Hippocampal formation (tissue), 2 donors: ENCODE measurements around the gene PRKAR1A.
A peak's percentile ranks its signal among the peaks of the same experiment; 100 is the strongest.
"Not testable (repeated sequence)": the region's sequence is repeated elsewhere in the genome, so short reads cannot be mapped to it uniquely, and the experiment has no call there.

Experiments
- DNase-seq, 2 donors: peaks; one replicate each; lab custom pipeline; 2025; lab: John Stamatoyannopoulos, UW

Gene PRKAR1A

DNA sequence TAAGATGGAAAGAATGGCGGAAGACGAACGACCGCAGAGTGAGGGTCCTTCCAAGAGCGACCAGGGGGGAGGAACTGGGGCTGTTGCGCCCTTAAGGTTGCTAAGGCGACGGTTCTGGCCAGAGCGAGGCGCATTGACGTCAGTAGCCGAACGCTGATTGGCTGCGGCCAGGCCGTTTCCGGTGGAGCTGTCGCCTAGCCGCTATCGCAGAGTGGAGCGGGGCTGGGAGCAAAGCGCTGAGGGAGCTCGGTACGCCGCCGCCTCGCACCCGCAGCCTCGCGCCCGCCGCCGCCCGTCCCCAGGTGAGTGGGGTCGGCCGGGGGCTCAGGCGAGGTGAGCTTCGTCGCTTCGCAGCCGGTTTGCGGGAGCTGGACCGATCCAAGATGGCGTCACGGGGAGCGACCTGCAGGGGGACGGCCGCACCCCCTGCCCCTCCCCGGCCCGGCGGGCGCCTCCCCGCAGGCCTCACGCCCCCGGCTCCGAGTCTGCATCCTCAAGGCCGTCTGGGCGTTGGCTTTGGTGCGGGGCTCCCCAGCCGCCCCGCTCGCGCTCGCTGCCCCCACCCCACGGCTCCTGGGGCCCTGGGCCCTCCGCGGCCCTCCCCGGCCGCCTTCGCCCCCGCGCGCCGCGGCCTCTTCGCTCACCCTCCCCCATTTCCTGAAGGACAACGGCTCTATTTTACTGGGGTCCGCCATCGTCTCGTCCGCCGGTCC lies at the start of gene PRKAR1A:
Gene PRKAR1A, plus strand, starts transcription at position 184 of the 713 bp plus-strand sequence. CDS start 2,970 bp downstream, outside the sequence.
- DNase-seq, result peak; percentile 95 to 97

DNA sequence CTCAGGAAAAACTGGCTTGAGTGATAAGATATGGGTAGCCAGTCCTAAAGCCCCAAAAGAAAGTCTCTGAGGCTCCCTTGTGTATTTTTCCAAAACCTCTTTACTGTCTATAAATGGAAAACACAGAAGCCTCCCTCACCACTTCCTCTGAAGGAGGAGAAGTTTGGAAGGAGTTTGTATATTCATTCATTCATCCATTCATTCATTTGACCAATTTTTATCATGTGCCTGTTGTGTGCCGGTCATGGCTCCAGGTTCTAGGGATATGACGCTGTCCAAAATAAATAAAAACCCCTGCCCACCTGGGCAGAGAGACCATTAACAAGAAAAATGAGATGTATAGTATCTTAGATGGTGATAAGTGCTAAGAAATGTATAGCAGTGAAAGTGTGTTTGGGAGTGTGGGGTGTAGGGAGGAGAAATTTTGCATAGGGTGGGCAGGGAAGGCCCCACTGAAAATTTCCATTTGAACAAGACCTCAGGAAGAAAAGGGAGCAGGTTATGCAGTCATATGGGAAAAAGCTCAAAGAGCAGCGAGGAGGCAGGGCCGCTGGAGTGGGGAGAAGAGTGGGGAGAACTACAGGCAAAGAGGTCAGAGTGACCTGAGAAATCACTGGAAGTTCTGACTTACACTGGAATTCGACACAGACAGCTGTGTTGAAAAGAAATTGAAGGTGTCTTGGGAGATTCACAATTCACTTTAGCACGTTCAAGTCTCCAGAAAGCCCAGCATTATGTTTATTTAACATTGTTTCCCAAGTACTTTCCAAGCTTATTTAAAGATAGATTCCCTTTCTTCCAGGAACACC lies 48.8 kb upstream of the PRKAR1A start:
- DNase-seq, result no peak

DNA sequence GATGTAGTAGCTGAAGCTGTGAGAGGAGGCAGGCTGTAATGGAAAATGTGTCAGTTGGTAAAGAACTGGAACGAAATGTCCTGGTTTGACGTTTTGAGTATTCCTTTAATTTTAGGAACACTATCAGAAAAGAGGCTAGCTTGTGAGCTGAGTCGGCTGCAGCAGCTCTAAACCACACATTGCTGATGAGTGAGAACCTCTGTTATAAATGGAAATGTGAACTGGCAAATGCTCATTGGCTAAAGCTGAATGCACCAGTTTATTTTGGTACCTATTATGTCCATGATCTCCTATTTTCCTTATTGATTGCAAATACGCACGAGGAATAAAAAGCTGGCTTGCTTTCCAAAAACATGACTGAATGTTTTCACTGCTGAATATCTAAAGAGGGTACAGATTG lies 43.9 kb upstream of the PRKAR1A start:
- DNase-seq, result no peak

DNA sequence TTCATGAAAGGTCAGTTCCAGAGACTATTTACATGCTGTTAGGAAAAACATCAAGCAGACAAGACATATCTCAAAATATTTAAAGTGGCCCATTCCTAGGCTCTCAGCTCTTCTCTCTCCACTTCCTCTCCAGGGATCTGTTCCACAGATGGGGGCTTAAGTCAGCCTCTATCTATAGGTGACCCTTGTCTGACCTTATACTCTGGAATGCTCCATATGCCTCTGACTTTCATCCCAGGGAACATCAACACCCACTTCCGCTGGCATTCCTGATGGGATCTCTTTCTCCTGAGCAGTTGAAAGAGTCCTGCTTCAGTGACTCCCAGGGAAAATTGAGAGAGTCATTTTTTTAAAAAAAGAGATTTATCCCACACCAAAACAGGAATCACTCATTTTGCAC lies 43.4 kb upstream of the PRKAR1A start:
- DNase-seq, result no peak

DNA sequence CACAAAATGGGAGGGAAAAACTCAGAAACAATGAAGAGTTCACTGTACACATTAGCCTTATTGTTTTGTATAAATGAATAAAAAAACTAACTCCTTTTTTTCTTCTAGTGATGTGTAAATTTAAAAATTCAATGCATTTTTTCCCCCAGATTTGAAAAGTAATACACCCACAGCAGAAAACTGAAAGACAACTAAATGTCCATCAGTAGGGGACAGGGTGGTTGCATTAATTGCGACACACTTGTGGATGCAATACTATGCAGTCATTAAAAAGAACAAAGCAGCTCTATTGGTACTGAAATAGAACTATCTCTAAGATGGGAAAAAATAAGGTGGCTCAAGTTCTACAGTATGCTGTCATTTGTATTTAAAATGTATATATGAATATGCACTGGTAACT lies 41.3 kb upstream of the PRKAR1A start:
- DNase-seq, result no peak

DNA sequence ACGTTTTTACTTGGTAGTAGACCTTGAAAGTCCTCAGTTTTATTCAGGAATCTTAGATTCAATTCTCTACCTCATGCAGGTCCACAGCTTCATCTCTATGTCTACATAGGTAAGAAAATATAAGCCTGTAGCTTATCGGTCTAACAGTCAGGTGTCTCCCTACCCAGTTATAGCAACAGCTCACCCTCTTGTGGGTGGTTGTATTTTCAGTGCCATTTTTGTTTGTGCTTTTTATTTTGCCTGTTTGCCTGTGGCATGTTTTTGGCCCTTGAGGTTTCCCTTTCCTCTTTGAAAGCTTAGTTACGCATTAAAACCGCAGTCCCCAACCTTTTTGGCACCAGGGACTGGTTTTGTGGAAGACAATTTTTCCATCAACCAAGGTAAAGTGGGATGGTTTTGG lies 31.3 kb upstream of the PRKAR1A start:
- no peak for DNase-seq

DNA sequence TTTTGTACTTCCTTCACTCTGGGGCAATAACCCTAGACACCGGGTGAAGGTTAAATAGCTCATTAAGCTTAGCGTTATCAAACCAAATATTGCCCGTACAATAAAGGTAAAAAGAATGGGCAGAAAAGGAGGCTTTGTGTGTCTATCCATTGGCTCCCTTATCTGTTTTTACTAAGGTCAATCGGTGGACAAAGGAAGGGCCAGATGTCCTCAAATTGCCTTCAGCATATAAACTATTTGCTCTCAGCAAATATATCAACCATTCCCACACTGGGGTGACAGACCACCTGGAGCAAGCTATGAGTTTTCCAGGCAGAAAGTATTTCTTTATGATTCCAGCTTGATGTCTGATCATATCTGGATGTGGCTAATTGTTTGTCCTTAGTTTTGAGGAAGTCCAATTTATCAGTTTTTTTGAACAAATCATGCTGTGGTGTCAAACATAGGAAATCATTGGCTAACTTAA lies 29.6 kb upstream of the PRKAR1A start:
- DNase-seq, result no peak

DNA sequence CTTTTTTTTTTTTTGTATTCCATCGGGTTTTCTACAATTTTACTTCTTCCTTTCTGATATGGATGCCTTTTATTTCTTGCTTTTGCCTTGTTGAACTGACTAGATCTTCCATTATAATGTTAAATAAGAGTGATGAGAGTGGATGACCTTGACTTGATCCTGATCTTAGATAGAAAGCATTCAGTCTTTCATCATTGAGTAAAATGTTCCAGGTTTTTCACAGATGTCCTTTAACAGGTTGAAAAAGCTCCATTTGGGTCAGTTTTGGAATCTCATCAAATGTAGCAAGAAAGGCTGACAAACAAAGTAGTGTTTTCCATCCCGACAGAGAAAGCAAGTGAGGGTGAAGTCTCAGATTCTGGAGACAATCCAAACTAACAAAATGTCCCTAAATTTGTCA lies 27.8 kb upstream of the PRKAR1A start:
- DNase-seq, result no peak

DNA sequence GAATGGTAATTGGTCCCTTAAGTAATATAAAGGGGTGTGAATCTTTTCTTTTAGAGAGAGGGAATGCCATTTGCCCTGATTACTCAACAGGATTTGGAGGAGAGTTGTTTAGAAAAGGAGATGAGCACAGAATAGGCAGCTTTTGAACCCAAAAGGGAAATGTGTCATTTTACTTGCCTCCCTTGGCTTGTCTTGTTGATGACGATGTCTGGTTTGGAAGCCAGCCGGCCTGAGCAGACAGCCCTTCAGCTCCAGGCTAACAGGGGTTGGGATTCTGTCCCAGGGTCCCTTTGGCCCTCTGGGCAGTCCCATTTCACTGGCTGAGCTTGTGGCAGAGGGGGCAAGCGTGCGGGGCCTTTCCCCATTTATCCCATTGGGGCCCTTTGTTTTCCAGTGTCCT lies 22.3 kb upstream of the PRKAR1A start:
- no peak for DNase-seq

DNA sequence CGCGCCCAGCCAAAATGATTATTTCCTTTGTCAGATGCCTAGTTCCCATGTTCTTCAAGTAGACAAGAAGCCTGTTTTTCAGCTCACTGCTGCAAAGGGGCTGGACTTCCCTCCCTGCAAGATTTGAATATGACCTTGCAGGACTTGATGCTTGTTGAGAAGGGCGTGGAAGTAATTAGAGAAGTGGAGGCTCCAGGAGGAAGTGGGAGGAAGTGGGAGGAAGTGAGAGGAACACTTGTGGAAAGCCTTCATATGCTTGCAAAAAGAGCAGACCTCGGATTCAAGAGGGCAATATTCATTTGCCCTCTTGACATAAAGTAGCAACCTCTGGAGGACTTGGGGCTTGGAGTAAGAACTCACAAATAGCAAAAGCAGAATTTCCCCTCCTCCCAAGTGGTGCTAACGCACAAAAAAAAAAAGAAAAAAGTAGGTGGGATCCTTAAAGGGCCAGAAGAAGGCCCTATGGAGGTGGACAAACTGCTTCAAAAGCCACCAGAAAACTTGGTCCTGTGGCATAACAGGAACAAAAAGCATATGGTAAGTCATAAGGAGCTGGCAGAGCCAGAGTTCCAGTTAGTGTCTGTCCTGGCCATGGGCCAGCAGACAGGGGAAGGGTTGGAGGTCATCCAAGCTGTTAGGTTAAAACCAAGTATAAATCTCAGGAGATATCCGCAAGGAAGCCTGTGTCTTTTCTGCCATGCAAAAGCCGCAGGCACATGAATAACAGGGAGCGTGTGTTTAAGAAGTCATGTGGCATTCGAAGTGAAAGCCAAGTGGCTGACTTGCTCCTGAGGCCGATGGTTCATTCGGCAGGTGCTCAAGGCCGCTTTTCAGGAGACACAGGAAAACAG lies 20.6 kb upstream of the PRKAR1A start:
- DNase-seq, result peak in 1 of 2 donors; percentile 18

DNA sequence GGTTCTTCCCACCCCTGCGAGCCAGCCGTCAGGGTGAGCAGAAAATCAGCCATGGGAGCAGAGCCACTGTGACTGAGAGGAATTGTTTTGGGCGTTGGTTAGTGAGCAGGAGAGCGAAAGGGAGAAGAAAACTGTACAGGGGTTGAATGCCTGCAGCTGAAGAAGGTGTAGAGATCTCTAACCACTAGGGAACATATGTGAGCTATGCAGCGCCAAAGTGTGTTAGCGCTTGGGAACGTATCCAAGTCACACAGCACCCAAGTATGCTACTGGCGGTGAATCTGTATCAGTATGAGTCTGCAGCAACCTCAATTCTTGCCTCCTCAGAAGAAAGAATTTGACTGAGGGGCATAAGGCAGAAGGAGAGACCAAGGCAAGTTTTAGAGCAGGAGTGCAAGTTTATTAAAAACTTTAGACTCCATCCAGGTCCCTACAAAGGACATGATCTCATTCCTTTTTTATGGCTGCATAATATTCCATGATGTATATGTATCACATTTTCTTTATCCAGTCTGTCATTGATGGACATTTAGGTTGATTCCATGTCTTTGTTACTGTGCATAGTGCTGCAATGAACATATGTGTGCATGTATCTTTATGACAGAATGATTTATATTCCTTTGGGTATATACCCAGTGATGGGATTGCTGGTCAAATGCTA lies 19.7 kb upstream of the PRKAR1A start:
- DNase-seq, result not testable (repeated sequence)

DNA sequence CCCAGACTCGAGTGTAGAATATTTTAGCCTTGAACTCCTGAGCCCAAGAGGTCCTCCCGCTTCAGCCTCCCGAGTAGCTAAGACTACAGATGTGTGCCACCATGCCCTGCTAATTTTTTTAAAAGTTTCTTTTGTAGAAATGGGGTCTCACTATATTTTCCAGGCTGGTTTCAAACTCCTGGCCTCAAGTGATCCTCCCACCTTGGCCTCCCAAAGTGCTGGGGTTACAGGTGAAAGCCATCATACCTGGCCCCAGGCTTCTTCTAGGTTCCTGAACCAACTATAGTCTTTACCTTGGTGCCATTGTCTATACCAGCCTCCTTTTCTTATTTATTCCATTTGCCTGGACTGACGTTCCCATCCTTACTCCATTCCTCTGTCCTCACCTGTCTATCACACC lies 17.1 kb upstream of the PRKAR1A start:
- DNase-seq, result no peak

DNA sequence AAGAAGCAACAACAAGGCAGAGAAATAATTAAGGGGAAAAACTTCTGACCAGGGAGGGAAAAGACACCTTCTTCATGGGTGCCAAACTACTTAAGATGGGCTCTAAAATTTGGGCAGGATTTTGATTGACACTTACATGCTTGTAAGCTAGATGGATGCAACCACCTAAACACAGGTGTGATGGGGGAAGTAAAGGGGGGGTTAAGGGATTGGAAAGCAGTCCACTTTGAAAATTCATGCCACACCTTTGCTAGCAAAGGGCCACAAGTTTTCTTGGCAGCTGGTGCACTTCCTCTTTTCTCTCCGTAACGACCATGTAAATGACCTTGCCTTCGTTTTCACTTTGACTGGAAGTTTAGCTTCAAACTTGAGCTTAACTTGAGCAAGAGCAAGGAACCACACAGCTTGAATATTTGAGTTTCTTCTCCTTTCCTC lies 14.3 kb upstream of the PRKAR1A start:
- DNase-seq, result no peak

DNA sequence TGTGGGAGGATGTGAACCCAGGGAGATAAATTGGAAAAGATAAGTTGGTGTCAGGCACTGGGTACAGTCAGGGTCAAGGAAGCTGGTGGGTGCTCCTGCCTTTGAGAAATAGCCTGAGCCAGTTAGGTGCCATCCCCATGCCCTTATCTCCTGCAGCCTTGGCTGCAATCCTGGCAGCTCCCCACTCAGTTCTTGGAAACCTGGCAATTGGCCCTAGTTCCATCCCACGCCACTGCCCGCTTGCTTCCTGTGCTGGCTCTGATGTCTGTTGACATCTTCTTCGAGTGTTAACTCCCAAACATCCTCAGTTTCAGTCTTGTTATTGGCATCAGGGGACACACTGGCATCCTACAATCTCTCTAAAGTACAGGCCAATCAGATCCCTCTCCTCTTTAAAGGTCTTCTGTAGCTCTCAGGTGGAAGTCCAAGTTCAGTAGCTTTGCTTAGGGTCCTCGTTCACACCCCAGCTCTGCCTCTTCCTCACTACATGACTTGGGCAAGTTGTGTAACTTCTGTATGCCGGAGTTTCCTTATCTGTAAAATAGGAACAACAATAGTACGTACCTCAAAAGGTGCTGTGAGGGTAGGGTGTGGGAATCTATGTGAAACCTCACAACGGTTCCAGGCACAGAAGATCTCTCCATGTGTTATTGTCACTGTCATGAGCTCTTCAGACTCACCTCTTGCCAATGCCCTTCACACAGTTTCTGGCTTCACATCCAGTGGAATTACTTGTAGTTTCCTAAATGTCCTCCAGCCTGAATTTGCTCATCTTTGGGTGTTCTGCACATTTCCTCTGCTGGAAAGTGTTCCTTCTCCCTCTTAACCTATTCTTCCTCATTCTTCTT lies 13.5 kb upstream of the PRKAR1A start:
- DNase-seq, result no peak

DNA sequence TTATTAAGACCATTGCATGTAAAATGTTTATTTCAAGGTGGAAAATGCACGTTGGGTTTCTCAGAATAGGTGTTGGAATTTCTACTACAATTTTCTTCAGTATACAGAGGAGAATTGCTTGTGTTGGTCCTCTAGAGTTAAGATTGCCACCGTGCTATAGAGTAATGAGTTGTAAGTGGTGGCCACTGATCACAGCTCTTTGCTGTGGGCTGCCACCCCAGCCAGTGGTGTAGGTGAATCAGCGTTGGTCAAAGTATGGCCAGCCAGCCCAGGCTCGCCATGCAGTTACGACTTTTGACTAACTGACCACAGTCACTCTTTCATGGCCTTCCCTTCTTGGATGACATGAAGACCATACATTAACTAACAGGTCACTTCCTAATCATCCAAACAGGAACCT lies 12.6 kb upstream of the PRKAR1A start:
- DNase-seq, result no peak

DNA sequence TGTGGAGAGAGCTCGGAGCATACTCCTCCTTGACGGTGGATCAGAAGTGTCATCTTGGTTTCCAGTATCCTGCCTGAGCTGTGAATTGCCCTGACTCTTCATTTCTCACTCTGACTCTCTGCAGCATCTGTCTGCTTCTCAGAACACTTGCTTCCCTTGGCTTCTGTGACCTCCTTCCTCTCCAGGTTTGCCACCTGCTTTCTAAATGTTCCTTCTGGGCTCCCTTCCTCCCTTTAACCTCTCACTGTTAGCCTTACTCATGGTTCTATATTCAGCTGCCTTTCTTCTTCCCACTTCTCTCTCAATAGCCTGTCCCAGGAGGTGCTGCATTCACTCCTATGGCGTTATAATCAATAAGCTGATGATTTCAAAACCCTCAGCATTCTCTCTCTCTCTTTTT lies 11.2 kb upstream of the PRKAR1A start:
- no peak for DNase-seq

DNA sequence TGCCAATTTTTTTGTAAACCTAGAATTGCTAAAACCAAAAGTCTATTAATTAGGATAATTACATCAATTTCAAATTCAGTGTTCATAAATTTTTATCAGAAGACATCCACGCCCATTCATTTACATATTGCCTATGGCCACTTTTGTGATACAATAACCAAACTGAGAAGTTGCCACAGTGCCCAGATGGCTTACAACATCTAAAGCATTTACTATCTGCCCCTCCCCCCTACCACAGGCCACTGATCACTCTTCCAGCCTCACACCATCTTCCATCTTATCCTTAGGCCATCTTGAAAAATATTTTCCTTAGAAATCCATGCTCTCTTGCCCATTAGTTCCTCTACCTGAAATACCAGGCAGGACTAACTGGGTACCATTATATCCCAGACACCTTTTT lies 6.3 kb upstream of the PRKAR1A start:
- no peak for DNase-seq

DNA sequence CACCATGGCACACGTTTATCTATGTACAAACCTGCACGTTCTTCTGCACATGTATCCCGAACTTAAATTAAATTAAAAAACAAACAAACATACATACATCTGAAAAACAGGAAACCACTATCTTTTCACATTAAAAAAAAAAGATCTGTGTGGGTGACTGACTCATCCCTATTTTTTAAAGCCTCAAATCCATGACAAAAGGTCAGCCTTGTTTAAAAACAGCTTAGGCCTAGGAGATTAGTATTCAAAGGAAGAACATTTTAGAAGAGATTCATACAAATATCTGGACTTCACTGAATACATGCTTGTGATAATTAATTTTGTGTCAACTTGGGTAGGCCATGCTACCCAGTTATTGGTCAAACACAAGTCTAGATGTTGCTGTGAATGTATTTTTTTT lies 4.7 kb upstream of the PRKAR1A start:
- no peak for DNase-seq

DNA sequence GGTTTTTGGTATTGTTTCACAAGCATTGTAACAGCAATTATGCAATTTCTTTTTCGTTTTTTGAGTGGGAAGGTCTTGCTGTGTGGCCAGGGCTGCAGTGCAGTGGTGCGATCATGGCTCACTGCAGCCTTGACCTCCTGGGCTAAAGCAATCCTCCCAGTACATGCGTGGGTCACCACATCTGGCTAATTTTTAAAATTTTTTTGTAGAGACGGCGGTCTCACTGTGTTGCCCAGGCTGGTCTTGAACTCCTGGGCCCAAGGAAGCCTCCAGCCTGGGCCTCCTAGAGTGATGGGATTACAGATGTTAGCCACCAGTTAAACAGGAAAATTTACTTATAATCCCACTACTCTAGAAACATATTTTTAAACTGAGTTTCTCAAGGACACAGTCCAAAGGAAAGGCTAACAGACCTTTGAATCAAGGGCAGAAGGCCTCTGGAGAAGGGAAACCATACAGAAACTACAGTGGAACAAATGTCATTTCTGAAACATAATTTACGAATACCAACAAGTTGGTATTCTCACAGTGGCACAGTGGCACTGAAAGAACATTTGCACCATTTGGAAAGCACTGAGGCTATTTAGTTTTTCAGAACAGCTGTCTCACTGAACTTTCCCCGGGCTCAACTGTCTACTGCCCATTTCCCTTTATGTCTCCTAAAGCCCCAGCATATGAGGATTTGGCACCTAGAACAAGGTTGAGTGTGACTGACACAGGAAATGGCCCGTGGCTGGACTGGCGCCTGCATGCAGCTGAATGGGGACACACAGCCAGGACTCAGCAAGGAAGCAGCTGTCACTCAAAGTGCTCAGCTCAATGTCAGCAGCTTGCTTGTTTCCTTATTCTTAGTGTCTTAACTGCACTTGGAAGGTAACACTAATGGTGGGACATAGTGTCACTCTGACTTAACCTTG lies 2.8 kb upstream of the PRKAR1A start:
- DNase-seq, result peak in 1 of 2 donors; percentile 18

DNA sequence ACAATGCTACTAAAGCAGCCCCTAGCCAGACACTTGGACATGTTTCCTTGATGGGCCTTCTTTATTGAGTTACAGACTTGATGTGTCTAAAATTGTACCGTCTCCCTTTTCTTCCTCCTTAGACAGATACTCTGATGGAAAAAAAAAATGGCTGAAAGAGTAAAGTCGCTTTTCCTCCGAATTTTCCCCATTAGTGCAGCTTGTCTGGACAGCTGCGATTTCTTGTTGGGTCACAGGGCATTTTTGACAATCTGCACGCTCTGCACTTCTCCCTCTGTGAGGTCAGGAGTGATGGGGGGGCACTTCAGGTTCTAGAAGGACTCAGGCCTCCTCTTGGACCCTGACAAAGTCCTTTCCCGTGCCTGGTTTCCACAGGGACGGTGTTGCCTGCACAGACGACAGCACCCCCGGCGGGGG lies 968 bp upstream of the PRKAR1A start:
- no peak for DNase-seq
